ENCODE data around the gene NCKAP5.

Gene NCKAP5

GRCh38 chr2:133123904-133124303, 444.4 kb downstream of the NCKAP5 start:
- H3K9me3 ChIP-seq: no peaks in the 10 kb centered on the region
- TF ChIP-seq CTCF (IDR thresholded peaks at IDR 0.05; ENCODE audit: low read depth, low read length): no peak
- DNase-seq: no peak
- no peaks in the 10 kb centered on the region for H3K4me1 ChIP-seq
- no peaks in the 10 kb centered on the region for H3K36me3 ChIP-seq
- H3K4me3 ChIP-seq (ENCODE audit: low read depth, low read length): no peak overlapping the region
- H3K27me3 ChIP-seq: no peaks in the 10 kb centered on the region

GRCh38 chr2:133123393-133123792, 444.9 kb downstream of the NCKAP5 start:
- no peaks in the 10 kb centered on the region for H3K27me3 ChIP-seq
- H3K36me3 ChIP-seq: no peaks in the 10 kb centered on the region
- no peaks in the 10 kb centered on the region for H3K4me1 ChIP-seq
- H3K9me3 ChIP-seq: no peaks in the 10 kb centered on the region
- no peak for DNase-seq
- no peak for TF ChIP-seq CTCF (IDR thresholded peaks at IDR 0.05; ENCODE audit: low read depth, low read length)
- no peak overlapping the region for H3K4me3 ChIP-seq (ENCODE audit: low read depth, low read length)

- H3K9me3 ChIP-seq: no peaks in the 10 kb centered on the region
- H3K4me3 ChIP-seq (ENCODE audit: low read depth, low read length): no peak overlapping the region
Observed at GRCh38 chr2:133122529-133122928, 445.7 kb downstream of the NCKAP5 start.

GRCh38 chr2:133120310-133120709, 448.0 kb downstream of the NCKAP5 start:
- TF ChIP-seq CTCF (IDR thresholded peaks at IDR 0.05; ENCODE audit: low read depth, low read length): no peak
- H3K9me3 ChIP-seq: no peaks in the 10 kb centered on the region
- DNase-seq: no peak
- H3K4me3 ChIP-seq (ENCODE audit: low read depth, low read length): no peak overlapping the region
- H3K27me3 ChIP-seq: no peaks in the 10 kb centered on the region
- no peaks in the 10 kb centered on the region for H3K36me3 ChIP-seq
- no peaks in the 10 kb centered on the region for H3K4me1 ChIP-seq

More at GRCh38 chr2:133122529-133122928, 445.7 kb downstream of the NCKAP5 start:
- Histone ChIP-seq H3K27me3 (no peaks in the 10 kb centered on the region), H3K4me1 (no peaks in the 10 kb centered on the region), H3K36me3 (no peaks in the 10 kb centered on the region)
- no peak for TF ChIP-seq CTCF (IDR thresholded peaks at IDR 0.05; ENCODE audit: low read depth, low read length)
- DNase-seq: no peak

- H3K27me3 ChIP-seq: no peaks in the 10 kb centered on the region
- no peak overlapping the region for H3K4me3 ChIP-seq (ENCODE audit: low read depth, low read length)
- no peaks in the 10 kb centered on the region for H3K9me3 ChIP-seq
- H3K36me3 ChIP-seq: no peaks in the 10 kb centered on the region
- no peak for TF ChIP-seq CTCF (IDR thresholded peaks at IDR 0.05; ENCODE audit: low read depth, low read length)
- H3K4me1 ChIP-seq: no peaks in the 10 kb centered on the region
- no peak for DNase-seq
Observed at GRCh38 chr2:133110201-133110600, 458.1 kb downstream of the NCKAP5 start.

- Histone ChIP-seq H3K36me3 (no peaks in the 10 kb centered on the region), H3K27me3 (no peaks in the 10 kb centered on the region), H3K4me3 (ENCODE audit: low read depth, low read length) (no peak overlapping the region), H3K9me3 (no peaks in the 10 kb centered on the region), H3K4me1 (no peaks in the 10 kb centered on the region)
- DNase-seq: no peak
- no peak for TF ChIP-seq CTCF (IDR thresholded peaks at IDR 0.05; ENCODE audit: low read depth, low read length)
Observed at GRCh38 chr2:133109772-133110171, 458.5 kb downstream of the NCKAP5 start.

Measured in BE2C (cell line).